Caco-2 (cell line): ENCODE measurements around the gene ZNF771. TPM values are rescaled to one million over a fixed set of nuclear protein-coding genes. Genes with fewer than 3 reads are reported as not detected.

Experiments
- BruUV-seq: library from RNA; stranded (reverse); fragments of 400-500 nt; replicated peaks from 2 replicates; lab custom pipeline; 2021; lab: Mats Ljungman, UMichigan
- CTCF ChIA-PET: fragments of 300-600 bp; sonication (Branson Sonifier 250); formaldehyde crosslinking; loops from one replicate; lab custom pipeline; 2022; ENCODE audit warnings: antibody characterized with exemption; lab: Charles Lee
- POLR2A ChIA-PET: fragments of 300-600 bp; sonication (Branson Sonifier 250); formaldehyde crosslinking; loops from one replicate; lab custom pipeline; 2022; ENCODE audit warnings: antibody characterized with exemption; lab: Charles Lee
- DNase-seq, 2 experiments: peaks; one replicate each; pipeline versions ENCODE4 v3.0.0 to v3.0.0-alpha.2; 2020 to 2022
- H3K27me3 ChIP-seq: replicated peaks from 2 replicates; pipeline ENCODE4 v1.6.0; 2011; ENCODE audit warnings: low read length; ENCODE audit not compliant: control insufficient read depth, insufficient read depth
- H3K36me3 ChIP-seq: 2 replicates; pipeline ENCODE4 v1.5.1; 2011; ENCODE audit warnings: low read length; ENCODE audit not compliant: control insufficient read depth, insufficient read depth
- H3K4me1 ChIP-seq: fragments of 250-450 bp; sonication (Bioruptor Pico); 2 replicates; pipeline ENCODE4 v1.5.1; 2020; ENCODE audit warnings: mild to moderate bottlenecking
- H3K4me3 ChIP-seq: 2 replicates; pipeline ENCODE4 v1.5.1; 2011; ENCODE audit warnings: low read depth, mild to moderate bottlenecking, control low read depth, low read length
- H3K9me3 ChIP-seq: fragments of 250-450 bp; sonication (Bioruptor Pico); 2 replicates; pipeline ENCODE4 v1.5.1; 2020; ENCODE audit warnings: mild to moderate bottlenecking, moderate library complexity
- H3K27ac Mint-ChIP-seq: one replicate; pipeline ENCODE4 v1.8.0; 2022; ENCODE audit warnings: mixed read lengths; ENCODE audit not compliant: unreplicated experiment
- H3K27me3 Mint-ChIP-seq: one replicate; pipeline ENCODE4 v1.8.0; 2022; ENCODE audit warnings: mixed read lengths; ENCODE audit not compliant: insufficient read depth, unreplicated experiment
- H3K36me3 Mint-ChIP-seq: one replicate; pipeline ENCODE4 v1.8.0; 2022; ENCODE audit warnings: mild to moderate bottlenecking, mixed read lengths; ENCODE audit not compliant: insufficient read depth, unreplicated experiment
- H3K4me1 Mint-ChIP-seq: one replicate; pipeline ENCODE4 v1.8.0; 2022; ENCODE audit warnings: low read depth, mixed read lengths; ENCODE audit not compliant: unreplicated experiment
- H3K4me3 Mint-ChIP-seq: one replicate; pipeline ENCODE4 v1.8.0; 2022; ENCODE audit warnings: mild to moderate bottlenecking, moderate library complexity, mixed read lengths; ENCODE audit not compliant: unreplicated experiment
- H3K9me3 Mint-ChIP-seq: one replicate; pipeline ENCODE4 v1.8.0; 2022; ENCODE audit warnings: mixed read lengths; ENCODE audit not compliant: unreplicated experiment
- CTCF ChIP-seq, 2 experiments: fragments of 200-600 bp in 1 of 2; IDR thresholded peaks; 1 replicate in 1 of 2; 2 replicates in 1 of 2; pipeline versions ENCODE4 v1.5.1 to v1.8.0; 2011 to 2022; ENCODE audit warnings: antibody characterized with exemption in 1 of 2, control low read depth in 1 of 2, inconsistent platforms in 1 of 2, low read depth in 1 of 2, low read length in 1 of 2, mild to moderate bottlenecking in 1 of 2, moderate library complexity in 1 of 2; ENCODE audit not compliant: insufficient read depth in 1 of 2, severe bottlenecking in 1 of 2, unreplicated experiment in 1 of 2
- intact Hi-C: fragments of 100-400 bp; cut with micrococcal nuclease; formaldehyde crosslinking; loops from one replicate; pipeline ENCODE4 v1.10.0; 2022; ENCODE audit not compliant: unreplicated experiment
- total RNA-seq: library from RNA; stranded (reverse); gene quantifications from 2 replicates; pipeline ENCODE4 v1.2.3, GENCODE V29; 2022

The ZNF771 gene
- total RNA-seq, 1 experiment from 2014 or later = 5.8 TPM

GRCh38 chr16:30445149-30445407 lies 37.7 kb downstream of the ZNF771 start:
- Mint-ChIP-seq H3K36me3 (peaks cover 41% of the 10 kb centered on the region), H3K9me3 (no peaks in the 10 kb centered on the region), H3K27me3 (no peaks in the 10 kb centered on the region), H3K4me1 (peaks cover 13% of the 10 kb centered on the region), H3K4me3 (peak overlapping the region; percentile 87), H3K27ac (peak overlapping the region; percentile 39)
- DNase-seq = no peak
- intact Hi-C loops = no loop called here
- H3K27me3 ChIP-seq = no peaks in the 10 kb centered on the region
- peak overlapping the region; percentile 80 for H3K4me3 ChIP-seq
- ChIA-PET CTCF (interaction anchor here (2.7 kb wide), 1 partner anchor 15 kb away, joined by 17 read pairs; the partner anchor contains the start of gene DCTPP1), POLR2A (interaction anchor here (0.5 to 1.8 kb wide), 2 partner anchors 27 to 84 kb away, joined by 4 to 5 read pairs; no protein-coding TSS in a partner anchor)
- TF ChIP-seq CTCF (IDR thresholded peaks at IDR 0.05; ENCODE audit: insufficient read depth in 1 of 2, low read depth in 1 of 2, low read length in 1 of 2, severe bottlenecking in 1 of 2, unreplicated experiment in 1 of 2) = no peak
- no TSS peak for BruUV-seq
- peaks cover 8% of the 10 kb centered on the region; the same call in 1 of the 2 replicates for H3K36me3 ChIP-seq
- H3K4me1 ChIP-seq = peaks cover 29% of the 10 kb centered on the region
- H3K9me3 ChIP-seq = no peaks in the 10 kb centered on the region

GRCh38 chr16:30445408-30446202 lies 38.2 kb downstream of the ZNF771 start, which contains the start of gene SEPHS2:
Gene SEPHS2 (minus strand): TSS chr16:30445874. CDS start chr16:30445727, 147 bp downstream.
- Mint-ChIP-seq H3K27ac (peak within 1 kb of the TSS; percentile 98), H3K4me3 (peak within 1 kb of the TSS; percentile 87), H3K36me3 (peaks cover 41% of the 10 kb centered on the region), H3K4me1 (peaks cover 13% of the 10 kb centered on the region), H3K27me3 (no peaks in the 10 kb centered on the region), H3K9me3 (no peaks in the 10 kb centered on the region)
- peaks cover 8% of the 10 kb centered on the region; the same call in 1 of the 2 replicates for H3K36me3 ChIP-seq
- H3K27me3 ChIP-seq = no peaks in the 10 kb centered on the region
- peaks cover 29% of the 10 kb centered on the region for H3K4me1 ChIP-seq
- no peak for TF ChIP-seq CTCF (IDR thresholded peaks at IDR 0.05; ENCODE audit: insufficient read depth in 1 of 2, low read depth in 1 of 2, low read length in 1 of 2, severe bottlenecking in 1 of 2, unreplicated experiment in 1 of 2)
- POLR2A ChIA-PET = interaction anchor here (0.5 to 1.8 kb wide), 2 partner anchors 28 to 84 kb away, joined by 4 to 5 read pairs; no protein-coding TSS in a partner anchor
- CTCF ChIA-PET = interaction anchor here (2.7 kb wide), 1 partner anchor 16 kb away, joined by 17 read pairs; the partner anchor contains the start of gene DCTPP1
- H3K4me3 ChIP-seq = peak within 1 kb of the TSS; percentile 80
- DNase-seq = peak; percentile 96 to 98
- H3K9me3 ChIP-seq = no peaks in the 10 kb centered on the region
- intact Hi-C loops = no loop called here
- BruUV-seq = no TSS peak

DNA sequence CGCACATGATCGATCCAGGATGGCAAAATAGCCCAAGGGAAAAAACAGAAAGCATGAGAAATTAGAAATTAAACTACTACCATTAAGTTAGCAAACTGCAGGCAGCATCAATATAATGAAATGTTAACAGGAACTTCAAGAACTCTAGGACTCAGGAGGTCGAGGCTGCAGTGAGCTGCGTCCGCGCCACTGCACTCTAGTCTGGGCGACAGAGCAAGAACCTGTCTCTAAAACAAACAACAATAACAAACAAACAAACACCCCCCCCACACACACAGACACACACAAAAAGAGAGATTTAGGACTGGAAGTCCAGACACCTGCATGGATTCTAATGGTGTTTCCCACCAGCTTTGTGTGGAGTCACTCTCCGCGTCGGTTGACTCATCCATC lies 38.8 kb downstream of the ZNF771 start:
- Histone ChIP-seq H3K4me1 (peaks cover 29% of the 10 kb centered on the region), H3K36me3 (peaks cover 8% of the 10 kb centered on the region; the same call in 1 of the 2 replicates), H3K9me3 (no peaks in the 10 kb centered on the region), H3K4me3 (peak overlapping the region; percentile 80), H3K27me3 (no peaks in the 10 kb centered on the region)
- H3K36me3 Mint-ChIP-seq = peaks cover 41% of the 10 kb centered on the region
- intact Hi-C loops = no loop called here
- H3K27me3 Mint-ChIP-seq = no peaks in the 10 kb centered on the region
- ChIA-PET CTCF (interaction anchor here (2.7 kb wide), 1 partner anchor 16 kb away, joined by 17 read pairs; the partner anchor contains the start of gene DCTPP1), POLR2A (interaction anchor here (0.7 to 1.8 kb wide), 2 partner anchors 28 to 366 kb away, joined by 3 to 4 read pairs; no protein-coding TSS in a partner anchor)
- H3K9me3 Mint-ChIP-seq = no peaks in the 10 kb centered on the region
- H3K4me1 Mint-ChIP-seq = peaks cover 13% of the 10 kb centered on the region
- TSS peak; percentile 93 for BruUV-seq
- peak overlapping the region; percentile 87 for H3K4me3 Mint-ChIP-seq
- DNase-seq = no peak
- no peak for TF ChIP-seq CTCF (IDR thresholded peaks at IDR 0.05; ENCODE audit: insufficient read depth in 1 of 2, low read depth in 1 of 2, low read length in 1 of 2, severe bottlenecking in 1 of 2, unreplicated experiment in 1 of 2)
- H3K27ac Mint-ChIP-seq = peak overlapping the region; percentile 98
